Lower lobe of right lung (tissue), 2 donors: Measurements from ENCODE around the gene EPHB3. TPM values are rescaled to one million over a fixed set of nuclear protein-coding genes. Genes with fewer than 3 reads are reported as not detected.
A peak's percentile ranks its signal among the peaks of the same experiment; 100 is the strongest.

ENCODE experiments used
- ATAC-seq, 2 donors: fragments of 200-7000 bp; cut with Tn5 transposase; one replicate each; pipeline ENCODE4 v1.9.1; 2020 to 2022; ENCODE audit warnings: mild to moderate bottlenecking in 2 of 2, moderate library complexity in 2 of 2
- DNase-seq: peaks from one replicate; pipeline ENCODE4 v3.0.0-alpha.2; 2020
- H3K27ac ChIP-seq: fragments of 200-600 bp; one replicate; pipeline ENCODE4 v1.8.0; 2022
- H3K27me3 ChIP-seq: fragments of 200-600 bp; one replicate; pipeline ENCODE4 v1.8.0; 2022; ENCODE audit warnings: low read depth
- H3K36me3 ChIP-seq: fragments of 200-600 bp; one replicate; pipeline ENCODE4 v1.8.0; 2022; ENCODE audit warnings: mild to moderate bottlenecking
- H3K4me1 ChIP-seq: fragments of 200-600 bp; one replicate; pipeline ENCODE4 v1.8.0; 2022
- H3K4me3 ChIP-seq: fragments of 200-600 bp; one replicate; pipeline ENCODE4 v1.8.0; 2022; ENCODE audit warnings: mild to moderate bottlenecking
- H3K9me3 ChIP-seq: fragments of 200-600 bp; one replicate; pipeline ENCODE4 v1.8.0; 2022
- CTCF ChIP-seq: fragments of 200-600 bp; IDR thresholded peaks from one replicate; pipeline ENCODE4 v1.8.0; 2022; ENCODE audit warnings: antibody characterized with exemption, mild to moderate bottlenecking
- intact Hi-C: fragments of 100-400 bp; cut with DNase I; formaldehyde crosslinking; loops from one replicate; pipeline ENCODE4 v1.11.0; 2022
- total RNA-seq: library from RNA; stranded (reverse); fragmentation: NEBNext Ultra II Directional; extraction: Animal tissue kit (Norgen Biotek cat#: 25700); gene quantifications from one replicate; pipeline ENCODE4 v1.2.1, GENCODE V29; 2021
- donor health status: DM: no; HTN: yes; CAD: no; lungs with severe emphysema.

Gene EPHB3
- total RNA-seq, 1 donor from 2014 or later = 4.9 TPM

GRCh38 chr3:184524981-184525336 lies 36.6 kb upstream of the EPHB3 start:
- Histone ChIP-seq H3K27me3 (peaks cover 35% of the 10 kb centered on the region), H3K36me3 (no peaks in the 10 kb centered on the region), H3K4me1 (peaks cover 12% of the 10 kb centered on the region), H3K9me3 (no peaks in the 10 kb centered on the region), H3K27ac (peak overlapping the region; percentile 54), H3K4me3 (peak overlapping the region; percentile 56)
- no peak for DNase-seq
- peak; percentile 58 to 82 for ATAC-seq
- no peak for TF ChIP-seq CTCF
- intact Hi-C loops = no loop called here

DNA sequence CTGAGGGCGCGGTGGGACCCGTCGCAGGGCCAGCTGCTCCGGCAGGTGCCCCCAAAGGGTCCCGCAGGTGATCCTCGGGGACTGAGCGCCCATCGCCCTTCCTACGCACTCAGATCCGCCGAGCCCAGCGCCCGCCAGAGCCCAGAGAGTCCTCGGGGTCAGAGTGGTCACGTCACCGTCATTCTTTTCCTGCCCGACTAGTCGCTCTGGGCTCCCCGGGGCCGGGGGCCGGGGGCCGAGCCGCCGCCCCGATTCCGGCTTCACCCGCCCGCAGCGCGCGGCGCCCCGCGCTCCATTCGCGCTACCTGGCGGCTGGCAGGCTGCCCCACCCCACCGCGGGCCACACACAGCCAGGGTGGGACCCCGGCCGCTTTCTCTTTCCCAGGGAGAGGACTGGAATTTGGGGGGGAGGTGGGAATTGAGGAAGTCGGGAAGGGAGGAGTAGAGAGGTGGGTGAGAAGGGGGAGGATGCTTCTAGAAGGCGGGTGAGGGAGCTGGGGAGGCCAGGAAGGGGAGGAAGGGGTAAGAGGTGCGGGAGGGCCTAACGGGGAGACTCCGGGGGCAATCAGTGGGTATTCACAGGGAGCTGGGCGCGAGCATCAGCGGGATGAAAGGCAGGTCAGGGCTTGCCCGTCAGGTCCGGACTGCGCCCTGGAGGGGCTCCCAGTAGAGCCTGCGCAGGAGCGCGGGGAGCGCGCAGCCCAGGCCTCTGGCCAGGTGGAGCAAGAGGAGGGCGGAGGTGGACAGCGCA lies 36.1 kb upstream of the EPHB3 start:
- Histone ChIP-seq H3K27ac (peak overlapping the region; percentile 54), H3K9me3 (no peaks in the 10 kb centered on the region), H3K27me3 (peaks cover 35% of the 10 kb centered on the region), H3K4me3 (peak overlapping the region; percentile 56), H3K36me3 (no peaks in the 10 kb centered on the region), H3K4me1 (peaks cover 12% of the 10 kb centered on the region)
- DNase-seq (no peak), ATAC-seq (peak; percentile 63 to 78)
- TF ChIP-seq CTCF = no peak
- intact Hi-C loops = no loop called here

DNA sequence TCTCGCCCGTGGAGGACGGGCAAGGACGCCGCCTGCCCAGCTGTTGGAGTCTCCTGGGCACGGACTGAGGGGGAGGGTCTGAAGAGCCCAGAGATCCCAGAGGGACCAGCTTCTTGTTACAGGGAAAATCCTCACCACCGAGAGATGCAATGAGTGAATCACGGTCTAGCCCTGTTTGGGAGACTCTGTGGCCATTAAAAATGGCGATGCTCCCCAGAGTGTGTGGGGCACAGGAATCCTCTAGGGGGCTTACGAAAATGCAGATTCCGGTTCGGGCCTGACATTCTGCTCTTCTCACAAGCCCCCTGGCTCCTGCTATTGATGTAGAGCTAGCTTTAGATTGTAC lies 35.5 kb upstream of the EPHB3 start:
- peak in 1 of 2 donors; percentile 19 for ATAC-seq
- H3K27ac ChIP-seq = no peak overlapping the region
- no peaks in the 10 kb centered on the region for H3K9me3 ChIP-seq
- peak overlapping the region; percentile 56 for H3K4me3 ChIP-seq
- intact Hi-C loops = no loop called here
- no peak for DNase-seq
- peaks cover 35% of the 10 kb centered on the region for H3K27me3 ChIP-seq
- peaks cover 12% of the 10 kb centered on the region for H3K4me1 ChIP-seq
- TF ChIP-seq CTCF = no peak
- no peaks in the 10 kb centered on the region for H3K36me3 ChIP-seq

DNA sequence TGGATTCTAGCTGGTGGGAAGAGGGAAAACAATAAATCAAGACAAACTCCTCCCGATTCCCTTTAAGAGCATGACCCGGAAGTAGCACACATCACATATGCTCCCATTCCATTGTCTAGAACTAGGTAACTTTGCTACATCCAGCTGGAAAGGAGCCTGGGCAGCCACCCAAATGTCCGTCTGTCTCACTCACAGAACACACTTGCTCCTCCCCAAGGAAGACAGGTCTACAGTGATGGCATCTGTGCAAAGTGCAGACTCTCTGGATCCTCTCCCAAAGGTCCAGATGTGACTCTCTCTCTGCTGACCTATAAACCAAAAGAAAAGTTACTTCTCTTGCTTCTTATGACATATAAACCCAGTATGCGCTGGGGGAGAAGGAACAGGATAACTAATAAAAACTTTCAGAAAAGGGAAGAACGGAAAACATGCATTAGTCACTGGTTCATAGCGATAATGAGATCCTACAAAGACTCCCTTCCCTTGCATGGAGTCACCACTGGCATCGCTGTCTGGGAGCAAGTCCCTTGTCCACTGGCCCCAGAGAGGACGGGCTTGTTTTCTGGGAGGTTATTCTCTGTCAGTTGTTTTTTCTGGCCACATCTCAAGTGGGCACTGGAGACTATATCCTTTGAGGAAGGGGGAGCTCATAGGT lies 29.8 kb upstream of the EPHB3 start:
- no peak overlapping the region for H3K4me3 ChIP-seq
- H3K27ac ChIP-seq = no peak overlapping the region
- peaks cover 12% of the 10 kb centered on the region for H3K27me3 ChIP-seq
- ATAC-seq (no peak), DNase-seq (no peak)
- TF ChIP-seq CTCF = no peak
- intact Hi-C loops = no loop called here
- H3K36me3 ChIP-seq = no peaks in the 10 kb centered on the region
- H3K9me3 ChIP-seq = no peaks in the 10 kb centered on the region
- no peaks in the 10 kb centered on the region for H3K4me1 ChIP-seq

GRCh38 chr3:184532940-184533732 lies 28.4 kb upstream of the EPHB3 start:
- DNase-seq (no peak), ATAC-seq (no peak)
- no peak overlapping the region for H3K27ac ChIP-seq
- intact Hi-C loops = no loop called here
- no peak overlapping the region for H3K4me3 ChIP-seq
- H3K4me1 ChIP-seq = no peaks in the 10 kb centered on the region
- TF ChIP-seq CTCF = no peak
- H3K36me3 ChIP-seq = no peaks in the 10 kb centered on the region
- no peaks in the 10 kb centered on the region for H3K9me3 ChIP-seq
- H3K27me3 ChIP-seq = peaks cover 9% of the 10 kb centered on the region
